ENCODE data around the gene RHBDD1. TPM values are rescaled to one million over a fixed set of nuclear protein-coding genes. Genes with fewer than 3 reads are reported as not detected.

RHBDD1 gene
- total and polyA plus RNA-seq, 4 donors: 4.8 to 66.4 (median 24.7) TPM

DNA sequence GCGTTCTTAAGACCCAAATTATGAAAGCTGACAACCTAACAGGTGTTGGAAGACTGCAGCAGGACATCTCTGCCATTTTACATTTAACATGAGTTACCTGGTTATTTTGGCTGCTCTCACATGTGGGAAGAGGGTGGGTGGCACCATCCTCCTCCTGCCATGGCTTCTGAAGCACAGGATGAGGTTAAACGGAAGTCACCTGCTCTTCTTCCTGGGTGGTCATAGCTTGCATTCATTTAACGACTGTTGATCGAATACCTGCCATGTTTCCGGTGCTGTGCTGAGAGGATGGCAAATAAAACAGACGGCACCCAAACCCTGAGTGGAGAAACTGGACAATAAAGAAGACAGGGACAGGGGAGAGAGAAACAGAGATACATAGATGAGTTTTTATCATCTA lies 118.0 kb downstream of the RHBDD1 start:
- no peak overlapping the region for H3K4me3 ChIP-seq
- no peaks in the 10 kb centered on the region for H3K27me3 ChIP-seq (ENCODE audit: control insufficient read depth in 3 of 3, insufficient read depth in 3 of 3, low read length in 2 of 3)
- WGBS, 2 donors: 88 to 91% methylated on average over 6 of the region's 6 CpGs
- H3K9me3 ChIP-seq (ENCODE audit: control insufficient read depth in 4 of 4, insufficient read depth in 3 of 4, low read length in 3 of 4): peaks cover 0 to 2% (median under 1%) of the 10 kb centered on the region in 4 donors
- no peak overlapping the region for H3K27ac ChIP-seq (ENCODE audit: low read depth in 1 of 2, low read length in 1 of 2)
- no peak overlapping the region for H3K9ac ChIP-seq (ENCODE audit: insufficient read depth in 1 of 2, low read length in 2 of 2)
- TF ChIP-seq, protein P1, sequence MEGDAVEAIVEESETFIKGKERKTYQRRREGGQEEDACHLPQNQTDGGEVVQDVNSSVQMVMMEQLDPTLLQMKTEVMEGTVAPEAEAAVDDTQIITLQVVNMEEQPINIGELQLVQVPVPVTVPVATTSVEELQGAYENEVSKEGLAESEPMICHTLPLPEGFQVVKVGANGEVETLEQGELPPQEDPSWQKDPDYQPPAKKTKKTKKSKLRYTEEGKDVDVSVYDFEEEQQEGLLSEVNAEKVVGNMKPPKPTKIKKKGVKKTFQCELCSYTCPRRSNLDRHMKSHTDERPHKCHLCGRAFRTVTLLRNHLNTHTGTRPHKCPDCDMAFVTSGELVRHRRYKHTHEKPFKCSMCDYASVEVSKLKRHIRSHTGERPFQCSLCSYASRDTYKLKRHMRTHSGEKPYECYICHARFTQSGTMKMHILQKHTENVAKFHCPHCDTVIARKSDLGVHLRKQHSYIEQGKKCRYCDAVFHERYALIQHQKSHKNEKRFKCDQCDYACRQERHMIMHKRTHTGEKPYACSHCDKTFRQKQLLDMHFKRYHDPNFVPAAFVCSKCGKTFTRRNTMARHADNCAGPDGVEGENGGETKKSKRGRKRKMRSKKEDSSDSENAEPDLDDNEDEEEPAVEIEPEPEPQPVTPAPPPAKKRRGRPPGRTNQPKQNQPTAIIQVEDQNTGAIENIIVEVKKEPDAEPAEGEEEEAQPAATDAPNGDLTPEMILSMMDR (IDR thresholded peaks at IDR 0.05; ENCODE audit: control extremely low read depth, extremely low read depth): no peak
- DNase-seq (no peak), ATAC-seq (ENCODE audit: insufficient read depth, low FRiP score) (no peak)
- peaks cover 0 to 3% (median 0%) of the 10 kb centered on the region in 4 donors for H3K36me3 ChIP-seq (ENCODE audit: control insufficient read depth in 4 of 4, insufficient read depth in 4 of 4, low read length in 4 of 4)
- no peaks in the 10 kb centered on the region for H3K4me1 ChIP-seq (ENCODE audit: control insufficient read depth in 5 of 5, insufficient read depth in 5 of 5, low read length in 5 of 5)

- no peaks in the 10 kb centered on the region for H3K4me1 ChIP-seq (ENCODE audit: control insufficient read depth in 5 of 5, insufficient read depth in 5 of 5, low read length in 5 of 5)
- no peak overlapping the region for H3K9ac ChIP-seq (ENCODE audit: insufficient read depth in 1 of 2, low read length in 2 of 2)
- WGBS, 2 donors: 58 to 83% methylated on average over 1 of the region's 1 CpG
- ATAC-seq (ENCODE audit: insufficient read depth, low FRiP score): no peak
- H3K9me3 ChIP-seq (ENCODE audit: control insufficient read depth in 4 of 4, insufficient read depth in 3 of 4, low read length in 3 of 4): peaks cover 0 to 4% (median 2%) of the 10 kb centered on the region in 4 donors
- H3K27ac ChIP-seq (ENCODE audit: low read depth in 1 of 2, low read length in 1 of 2): no peak overlapping the region
- no peak overlapping the region for H3K4me3 ChIP-seq
- no peaks in the 10 kb centered on the region for H3K27me3 ChIP-seq (ENCODE audit: control insufficient read depth in 3 of 3, insufficient read depth in 3 of 3, low read length in 2 of 3)
- TF ChIP-seq, protein P1 (IDR thresholded peaks at IDR 0.05; ENCODE audit: control extremely low read depth, extremely low read depth): no peak
- no peak for DNase-seq
- peaks cover 0 to 3% (median 0%) of the 10 kb centered on the region in 4 donors for H3K36me3 ChIP-seq (ENCODE audit: control insufficient read depth in 4 of 4, insufficient read depth in 4 of 4, low read length in 4 of 4)
These were observed 120.8 kb downstream of the RHBDD1 start for GRCh38 chr2:226956659-226957058.

DNA sequence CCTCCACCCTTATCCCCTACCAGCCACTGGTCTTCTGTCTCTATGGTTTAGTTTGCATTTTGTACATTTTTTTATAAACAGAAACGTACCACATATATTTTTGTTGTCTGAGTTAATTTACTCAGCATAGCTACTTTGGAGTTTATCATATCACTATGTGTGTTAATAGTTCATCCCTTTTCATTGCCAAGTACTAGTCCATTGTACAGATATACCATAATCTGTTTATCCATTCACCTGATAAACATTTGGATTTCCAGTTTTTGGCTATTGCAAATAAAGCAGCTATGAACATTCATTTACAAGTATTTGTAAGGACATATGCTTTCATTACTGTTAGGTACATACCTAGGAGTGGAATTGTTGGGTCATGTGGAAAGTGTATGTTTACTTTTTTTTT lies 123.6 kb downstream of the RHBDD1 start:
- H3K27me3 ChIP-seq (ENCODE audit: control insufficient read depth in 3 of 3, insufficient read depth in 3 of 3, low read length in 2 of 3): no peaks in the 10 kb centered on the region
- no peak overlapping the region for H3K4me3 ChIP-seq
- H3K4me1 ChIP-seq (ENCODE audit: control insufficient read depth in 5 of 5, insufficient read depth in 5 of 5, low read length in 5 of 5): no peaks in the 10 kb centered on the region
- no peak overlapping the region for H3K27ac ChIP-seq (ENCODE audit: low read depth in 1 of 2, low read length in 1 of 2)
- DNase-seq (no peak), ATAC-seq (ENCODE audit: insufficient read depth, low FRiP score) (no peak)
- peaks cover 0 to 3% (median 2%) of the 10 kb centered on the region in 4 donors for H3K9me3 ChIP-seq (ENCODE audit: control insufficient read depth in 4 of 4, insufficient read depth in 3 of 4, low read length in 3 of 4)
- 90 to 93% methylated on average over 1 of the region's 1 CpG for WGBS, 2 donors
- peaks cover 0 to 1% (median 0%) of the 10 kb centered on the region in 4 donors for H3K36me3 ChIP-seq (ENCODE audit: control insufficient read depth in 4 of 4, insufficient read depth in 4 of 4, low read length in 4 of 4)
- TF ChIP-seq, protein P1 (IDR thresholded peaks at IDR 0.05; ENCODE audit: control extremely low read depth, extremely low read depth): no peak
- no peak overlapping the region for H3K9ac ChIP-seq (ENCODE audit: insufficient read depth in 1 of 2, low read length in 2 of 2)

DNA sequence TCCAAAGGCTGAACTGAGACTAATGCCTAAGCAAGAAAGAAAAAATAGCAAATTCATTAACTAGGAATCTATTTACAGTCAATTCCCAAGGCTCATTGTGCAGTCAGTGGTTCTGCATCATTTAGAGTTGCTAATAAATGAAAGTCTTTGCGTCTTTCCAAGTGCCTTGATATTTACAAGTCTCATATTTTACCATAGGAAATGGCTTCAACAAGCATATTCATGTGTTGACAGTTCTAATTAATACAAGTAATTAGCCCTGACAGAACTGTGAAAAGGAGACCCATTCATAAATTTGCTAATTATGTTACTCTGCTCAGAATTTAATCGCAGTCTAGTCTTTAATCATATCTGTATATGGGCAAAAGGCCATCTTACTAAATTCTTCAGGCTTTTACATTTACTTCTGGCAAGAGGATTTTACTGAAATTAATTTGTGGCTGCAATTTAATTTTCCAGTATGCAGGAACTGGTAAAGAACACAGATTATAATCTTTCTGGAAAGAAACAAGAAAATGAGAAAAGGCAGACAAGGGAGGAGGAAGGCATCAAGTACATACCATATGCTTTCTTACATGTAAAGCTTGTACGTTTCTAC lies 126.4 kb downstream of the RHBDD1 start:
- no peak overlapping the region for H3K9ac ChIP-seq (ENCODE audit: insufficient read depth in 1 of 2, low read length in 2 of 2)
- no peaks in the 10 kb centered on the region for H3K27me3 ChIP-seq (ENCODE audit: control insufficient read depth in 3 of 3, insufficient read depth in 3 of 3, low read length in 2 of 3)
- DNase-seq: no peak
- WGBS, 2 donors: 98% methylated on average over 3 of the region's 3 CpGs
- no peak overlapping the region for H3K27ac ChIP-seq (ENCODE audit: low read depth in 1 of 2, low read length in 1 of 2)
- peaks cover 0 to 3% (median 2%) of the 10 kb centered on the region in 4 donors for H3K9me3 ChIP-seq (ENCODE audit: control insufficient read depth in 4 of 4, insufficient read depth in 3 of 4, low read length in 3 of 4)
- ATAC-seq (ENCODE audit: insufficient read depth, low FRiP score): no peak
- no peaks in the 10 kb centered on the region for H3K4me1 ChIP-seq (ENCODE audit: control insufficient read depth in 5 of 5, insufficient read depth in 5 of 5, low read length in 5 of 5)
- no peak overlapping the region for H3K4me3 ChIP-seq
- TF ChIP-seq, protein P1 (IDR thresholded peaks at IDR 0.05; ENCODE audit: control extremely low read depth, extremely low read depth): no peak
- H3K36me3 ChIP-seq (ENCODE audit: control insufficient read depth in 4 of 4, insufficient read depth in 4 of 4, low read length in 4 of 4): no peaks in the 10 kb centered on the region

All from lung (tissue), 12 donors.